Erythroblast (primary cell): Measurements from ENCODE around the gene HEXA.

Experiments used
- DNase-seq, 2 experiments: peaks; one replicate each; lab custom pipeline; 2025; lab: John Stamatoyannopoulos, UW
- GATA1 ChIP-seq: IDR thresholded peaks from 2 replicates; pipeline ENCODE4 v1.6.1; 2011; ENCODE audit warnings: low read depth, mild to moderate bottlenecking, control low read depth, low read length, moderate library complexity
- POLR2A ChIP-seq: IDR thresholded peaks from 2 replicates; pipeline ENCODE4 v1.6.1; 2011; ENCODE audit warnings: mild to moderate bottlenecking, low read length

The HEXA gene

GRCh38 chr15:72354496-72354895 is 21.3 kb downstream of the HEXA start:
- no peak for DNase-seq
- TF ChIP-seq POLR2A (no peak), GATA1 (no peak)

DNA sequence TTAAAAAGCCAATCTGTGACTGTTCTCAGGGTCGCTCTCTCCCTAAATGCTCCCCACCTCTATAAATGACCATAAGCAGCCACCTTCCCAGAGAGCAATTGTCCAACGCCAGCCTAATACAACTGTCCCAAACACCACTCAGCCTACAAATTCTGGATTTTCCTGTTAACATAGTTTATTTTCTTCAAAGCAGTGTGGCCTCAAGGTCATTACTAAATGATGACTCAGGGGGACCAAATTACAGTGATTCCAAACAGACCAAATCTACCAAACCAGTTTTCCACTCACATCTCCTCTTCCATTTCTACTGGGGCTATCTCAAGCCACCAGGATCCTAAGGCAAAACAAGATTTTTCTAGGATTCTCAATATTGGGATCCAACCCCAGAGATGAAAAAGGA is 22.5 kb downstream of the HEXA start:
- TF ChIP-seq POLR2A, result no peak
- TF ChIP-seq GATA1, result no peak
- DNase-seq, result no peak

GRCh38 chr15:72345806-72346205 is 30.0 kb downstream of the HEXA start:
- TF ChIP-seq GATA1, result no peak
- no peak for TF ChIP-seq POLR2A
- DNase-seq, result no peak

GRCh38 chr15:72345280-72345679 is 30.5 kb downstream of the HEXA start:
- TF ChIP-seq GATA1, result no peak
- no peak for DNase-seq

DNA sequence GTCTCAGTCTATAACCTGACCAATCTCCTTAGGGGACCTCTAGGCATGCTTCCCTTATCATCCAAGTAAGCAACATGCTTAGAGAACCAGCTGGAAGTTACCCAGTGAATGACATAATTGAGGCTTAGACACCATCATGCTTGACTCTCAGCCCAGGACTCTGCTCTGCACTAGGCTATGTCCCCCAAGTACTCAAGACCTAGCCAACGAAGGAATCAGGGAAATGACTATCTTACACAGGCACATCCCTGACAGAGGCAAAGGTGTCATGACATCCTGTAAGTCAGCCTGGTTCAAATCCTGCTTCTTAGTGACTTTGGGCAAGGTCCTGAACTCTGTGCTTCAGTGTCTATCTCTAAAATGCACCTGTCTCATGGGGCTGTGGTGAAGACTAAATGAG is 31.2 kb downstream of the HEXA start:
- TF ChIP-seq GATA1, result no peak
- TF ChIP-seq POLR2A, result no peak
- DNase-seq, result no peak

- TF ChIP-seq POLR2A, result no peak
- TF ChIP-seq GATA1, result no peak
- peak; percentile 23 to 47 for DNase-seq
Observed at GRCh38 chr15:72342385-72342784, 33.4 kb downstream of the HEXA start.

DNA sequence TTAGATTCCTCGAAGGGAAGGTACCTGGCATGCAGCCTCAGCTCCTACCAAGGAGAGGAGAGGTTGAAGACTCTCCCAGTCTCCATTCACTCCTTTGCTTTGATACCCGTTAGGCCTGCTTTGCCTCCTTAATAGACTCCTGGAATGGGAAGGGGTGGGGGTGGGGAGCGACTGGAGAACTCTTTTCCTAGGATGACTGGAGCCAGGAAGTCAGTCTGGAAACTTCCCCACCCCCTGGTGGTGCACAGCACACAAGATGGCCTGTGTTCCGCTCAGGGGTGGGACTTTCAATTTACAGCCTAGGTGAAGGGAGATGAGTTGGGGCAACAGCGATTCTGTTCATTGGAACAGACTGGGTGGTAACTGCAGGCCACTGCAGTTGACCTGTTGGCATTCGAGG is 34.5 kb downstream of the HEXA start:
- no peak for DNase-seq
- TF ChIP-seq POLR2A (no peak), GATA1 (no peak)

DNA sequence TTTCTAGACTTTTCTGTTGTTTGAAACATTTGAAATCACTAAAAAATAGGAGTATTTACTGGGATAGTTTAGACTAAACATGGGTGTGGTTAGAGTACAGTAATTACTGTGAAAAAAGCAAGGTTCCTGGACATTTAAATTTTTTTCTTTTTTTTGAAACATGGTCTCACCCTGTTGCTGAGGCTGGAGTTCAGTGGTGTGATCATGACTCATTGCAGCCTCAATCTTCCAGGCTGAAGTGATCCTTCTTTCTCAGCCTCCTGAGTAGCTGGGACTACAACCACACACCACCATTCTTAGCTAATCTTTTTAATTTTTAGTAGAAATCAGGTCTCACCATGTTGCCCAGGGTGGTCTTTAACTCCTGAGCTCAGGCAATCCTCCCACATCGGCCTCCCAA is 35.4 kb downstream of the HEXA start:
- TF ChIP-seq GATA1 (no peak), POLR2A (no peak)
- DNase-seq, result no peak

DNA sequence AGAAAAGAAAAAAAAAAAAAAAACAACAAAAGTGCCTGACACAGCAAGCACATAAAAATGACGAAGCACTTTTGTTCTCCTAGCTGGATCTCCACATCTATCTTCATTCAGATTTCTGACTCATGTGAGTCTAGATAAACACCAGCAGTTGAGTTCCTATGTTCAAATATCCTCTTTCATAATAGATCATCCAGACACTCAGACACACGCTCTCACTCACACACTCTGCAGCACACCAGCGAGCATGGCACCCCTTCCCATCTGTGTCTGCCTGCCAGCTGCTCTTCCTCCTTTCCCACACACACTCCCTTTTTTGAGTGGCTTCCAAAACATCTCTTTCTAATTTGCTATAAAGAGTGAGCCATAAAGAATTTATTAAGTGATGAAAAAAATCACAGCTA is 36.0 kb downstream of the HEXA start:
- peak in 1 of 2 experiments; percentile 6 for DNase-seq
- TF ChIP-seq GATA1 (no peak), POLR2A (no peak)

DNA sequence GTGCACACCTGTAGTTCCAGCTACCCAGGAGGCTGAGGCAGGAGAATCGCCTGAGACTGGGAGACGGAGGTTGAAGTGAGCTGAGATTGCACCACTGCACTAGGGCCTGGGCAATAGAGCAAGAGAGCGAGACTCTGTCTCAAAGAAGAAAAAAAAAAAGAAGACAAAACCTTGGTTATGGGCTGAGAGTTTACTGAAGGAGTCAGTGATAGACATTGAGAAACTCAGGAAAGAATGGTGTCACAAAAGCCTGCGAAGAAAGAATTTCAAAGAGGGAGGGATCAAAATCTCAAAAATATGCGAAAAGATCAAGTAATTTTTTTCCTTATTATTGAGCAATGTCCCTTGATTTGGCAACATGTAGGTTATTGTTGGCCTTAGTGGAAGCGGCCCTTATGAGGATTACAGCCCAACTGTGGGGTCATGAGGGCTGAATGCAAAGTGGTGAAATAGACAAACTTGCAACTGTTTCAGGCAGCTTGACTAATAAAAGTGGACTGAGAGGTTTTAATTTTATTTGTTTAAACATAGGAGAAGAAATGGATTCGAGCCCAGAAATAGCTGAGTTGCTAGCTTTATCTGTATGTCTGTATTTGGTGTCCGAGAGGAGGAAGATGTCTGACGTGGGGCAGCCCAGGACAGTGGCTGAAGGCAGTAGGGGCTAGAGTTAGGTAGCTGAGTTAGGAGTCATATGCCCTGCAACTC is 37.0 kb downstream of the HEXA start:
- TF ChIP-seq GATA1, result no peak
- TF ChIP-seq POLR2A, result no peak
- no peak for DNase-seq

- no peak for DNase-seq
- TF ChIP-seq POLR2A (no peak), GATA1 (no peak)
Observed at GRCh38 chr15:72338148-72338547, 37.7 kb downstream of the HEXA start.

GRCh38 chr15:72334842-72335241 is 41.0 kb downstream of the HEXA start:
- no peak for DNase-seq
- TF ChIP-seq POLR2A (no peak), GATA1 (no peak)

- no peak for DNase-seq
Observed at GRCh38 chr15:72331021-72331420, 44.8 kb downstream of the HEXA start.

GRCh38 chr15:72323752-72324151 is 52.1 kb downstream of the HEXA start:
- no peak for TF ChIP-seq POLR2A
- TF ChIP-seq GATA1, result no peak
- no peak for DNase-seq

More at GRCh38 chr15:72331021-72331420, 44.8 kb downstream of the HEXA start:
- TF ChIP-seq GATA1 (no peak), POLR2A (no peak)
